ENCODE data around the gene LGI2.

The LGI2 gene

DNA sequence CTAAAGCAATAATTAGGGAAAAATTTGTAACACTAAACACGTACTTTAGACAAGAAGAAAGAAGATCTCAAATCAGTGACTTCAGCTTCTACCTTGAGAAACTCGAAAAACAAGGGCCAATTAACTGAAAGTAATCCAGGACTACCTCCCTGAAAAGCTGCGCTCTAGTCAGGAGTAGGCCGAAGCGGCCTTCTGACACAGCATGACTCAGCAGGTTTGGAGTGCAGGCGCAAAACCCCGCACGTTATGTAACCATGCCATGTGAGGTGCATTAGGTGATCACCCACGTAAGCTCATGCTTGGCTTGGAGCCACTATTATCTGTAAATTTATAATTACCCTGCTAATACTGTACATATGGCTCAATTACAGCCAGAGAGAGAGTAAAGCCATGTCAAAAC is 65.1 kb downstream of the LGI2 start:
- DNase-seq, result no peak

DNA sequence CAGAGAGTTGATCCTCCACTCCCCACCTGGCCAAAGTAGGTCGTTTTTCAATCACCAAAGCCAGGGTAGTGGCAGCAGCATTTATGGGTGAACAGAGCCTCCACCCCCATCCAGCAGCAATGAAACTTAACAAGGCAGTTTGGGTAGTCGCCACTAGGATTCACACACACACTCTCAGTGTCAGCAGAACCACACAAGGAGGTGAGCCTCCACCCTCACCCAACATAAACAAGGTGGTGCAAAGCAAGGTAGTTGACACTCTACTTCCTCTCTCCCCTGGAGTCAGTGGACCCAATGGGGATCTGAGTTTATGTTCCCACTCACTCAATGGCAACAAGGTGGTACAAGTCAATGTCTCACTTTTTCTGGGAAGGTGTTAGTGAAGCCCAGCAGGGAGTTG is 67.5 kb downstream of the LGI2 start:
- no peak for DNase-seq

- DNase-seq, result no peak
Observed at GRCh38 chr4:24957886-24958285, 72.9 kb downstream of the LGI2 start.

DNA sequence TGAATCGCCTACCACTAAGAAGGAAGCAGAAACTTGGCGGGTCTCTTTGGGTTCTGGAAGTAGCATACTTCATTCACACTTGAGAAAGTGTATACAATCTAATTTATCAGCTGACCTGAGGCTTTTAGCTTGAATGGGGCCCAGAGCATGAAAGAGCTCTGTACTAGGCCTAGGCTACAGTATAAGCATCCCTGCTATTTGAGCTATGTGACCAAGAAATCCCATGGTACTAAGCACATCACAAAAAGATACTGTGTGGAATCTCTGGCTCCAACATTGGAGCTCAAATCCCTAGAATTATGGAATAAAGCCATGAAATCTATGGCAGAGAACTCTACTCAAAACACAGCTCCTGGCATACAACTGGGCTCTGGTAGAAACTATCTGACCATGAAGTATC is 74.0 kb downstream of the LGI2 start:
- DNase-seq, result no peak

DNA sequence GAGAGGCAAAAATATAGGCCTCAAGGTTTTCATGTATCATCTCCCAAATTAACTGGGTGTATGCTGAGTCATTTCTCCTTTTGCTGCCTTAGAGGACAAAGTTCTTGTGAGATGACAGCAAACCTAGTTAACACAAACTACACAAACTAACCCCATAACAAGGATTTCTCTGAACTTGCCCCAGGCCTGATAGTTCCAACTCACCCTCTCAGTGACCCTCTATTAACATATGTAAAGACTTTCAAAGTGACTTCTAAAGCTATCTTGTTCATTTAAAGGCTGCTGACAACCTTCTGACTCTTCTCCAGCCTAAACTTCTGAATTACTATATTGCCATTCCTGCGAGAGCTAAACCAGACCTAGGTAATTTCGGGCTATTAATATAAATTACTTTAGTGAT is 74.7 kb downstream of the LGI2 start:
- no peak for DNase-seq

DNA sequence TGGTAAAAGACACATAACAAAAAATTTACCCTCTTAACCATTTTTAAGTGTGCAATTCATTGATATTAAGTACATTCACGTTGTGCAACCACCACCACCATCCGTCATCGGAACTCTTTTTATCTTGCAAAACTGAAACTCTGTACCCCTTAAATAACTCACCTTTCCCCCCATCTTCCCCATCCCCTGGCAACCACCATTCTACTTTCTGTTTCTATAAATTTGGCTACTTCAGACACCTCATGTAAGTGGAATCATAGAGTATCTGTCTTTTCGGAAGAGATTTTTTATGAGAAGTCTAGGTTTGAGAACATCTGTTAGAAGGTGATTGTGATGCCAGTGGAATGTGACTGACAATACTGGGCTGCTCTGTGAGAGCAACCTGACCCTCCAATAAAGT is 78.1 kb downstream of the LGI2 start:
- DNase-seq, result no peak

- no peak for DNase-seq
Observed at GRCh38 chr4:24949970-24950369, 80.8 kb downstream of the LGI2 start.
